ENCODE results near the gene ZNF418. TPM values are rescaled to one million over a fixed set of nuclear protein-coding genes. Genes with fewer than 3 reads are reported as not detected.
"Not testable (repeated sequence)": the region's sequence is repeated elsewhere in the genome, so short reads cannot be mapped to it uniquely, and the experiment has no call there.

The ZNF418 gene
- total and polyA plus RNA-seq, 5 donors, result 9.7 to 16.7 (median 12.2) TPM

GRCh38 chr19:57946316-57946715, 11.1 kb upstream of the ZNF418 start:
- no peak for ATAC-seq
- intact Hi-C loops (cut with DNase I), result no loop called here
- peak overlapping the region; percentile 83 for H3K4me3 ChIP-seq (ENCODE audit: low read length)
- H3K27me3 ChIP-seq (ENCODE audit: control insufficient read depth, insufficient read depth), result no peaks in the 10 kb centered on the region
- H3K27ac ChIP-seq (ENCODE audit: low read length), result no peak overlapping the region
- DNase-seq, result no peak
- WGBS, result 69% methylated on average over 2 of the region's 2 CpGs
- H3K9me3 ChIP-seq (ENCODE audit: control insufficient read depth, low read length), result peaks cover 14% of the 10 kb centered on the region
- H3K4me1 ChIP-seq (ENCODE audit: control insufficient read depth, insufficient read depth, low read length), result peaks cover 7% of the 10 kb centered on the region

- Histone ChIP-seq H3K27me3 (ENCODE audit: control insufficient read depth, insufficient read depth) (no peaks in the 10 kb centered on the region), H3K27ac (ENCODE audit: low read length) (no peak overlapping the region), H3K4me3 (ENCODE audit: low read length) (no peak overlapping the region), H3K9me3 (ENCODE audit: control insufficient read depth, low read length) (peaks cover 16% of the 10 kb centered on the region), H3K4me1 (ENCODE audit: control insufficient read depth, insufficient read depth, low read length) (peaks cover 3% of the 10 kb centered on the region)
- ATAC-seq, result no peak
- no peak for DNase-seq
- intact Hi-C loops (cut with DNase I), result no loop called here
- WGBS, result 98% methylated on average over 3 of the region's 3 CpGs
These were observed 6.4 kb upstream of the ZNF418 start for GRCh38 chr19:57941593-57941992.

- no peaks in the 10 kb centered on the region for H3K9me3 ChIP-seq (ENCODE audit: control insufficient read depth, low read length)
- 84% methylated on average over 12 of the region's 12 CpGs for WGBS
- H3K27ac ChIP-seq (ENCODE audit: low read length), result no peak overlapping the region
- H3K27me3 ChIP-seq (ENCODE audit: control insufficient read depth, insufficient read depth), result no peaks in the 10 kb centered on the region
- intact Hi-C loops (cut with DNase I), result no loop called here
- H3K4me3 ChIP-seq (ENCODE audit: low read length), result no peak overlapping the region
- no peak for DNase-seq
- no peaks in the 10 kb centered on the region for H3K4me1 ChIP-seq (ENCODE audit: control insufficient read depth, insufficient read depth, low read length)
- ATAC-seq, result no peak
These were observed 529 bp upstream of the ZNF418 start for GRCh38 chr19:57935731-57936130.

- H3K9me3 ChIP-seq (ENCODE audit: control insufficient read depth, low read length), result peaks cover 12% of the 10 kb centered on the region
- no peaks in the 10 kb centered on the region for H3K27me3 ChIP-seq (ENCODE audit: control insufficient read depth, insufficient read depth)
- H3K4me3 ChIP-seq (ENCODE audit: low read length), result no peak overlapping the region
- no peaks in the 10 kb centered on the region for H3K4me1 ChIP-seq (ENCODE audit: control insufficient read depth, insufficient read depth, low read length)
- intact Hi-C loops (cut with DNase I), result no loop called here
- no peak for ATAC-seq
- no peak for DNase-seq
- H3K27ac ChIP-seq (ENCODE audit: low read length), result no peak overlapping the region
- WGBS, result 97% methylated on average over 4 of the region's 4 CpGs
These were observed 7.6 kb downstream of the ZNF418 start for GRCh38 chr19:57927587-57927986.

GRCh38 chr19:57916168-57916995, 18.8 kb downstream of the ZNF418 start, which contains the start of gene ZNF417:
TSS of gene ZNF417 (minus strand) at chr19:57916592. CDS start at chr19:57916411, 181 bp downstream.
- intact Hi-C loops (cut with DNase I); H3K27me3 ChIP-seq (ENCODE audit: control insufficient read depth, insufficient read depth); H3K4me1 ChIP-seq (ENCODE audit: control insufficient read depth, insufficient read depth, low read length); H3K9me3 ChIP-seq (ENCODE audit: control insufficient read depth, low read length): not testable (repeated sequence)
- WGBS, result under 1% methylated on average over 51 of the region's 51 CpGs
- peak; percentile 85 to 92 (median 90) for DNase-seq
- peak within 1 kb of the TSS; percentile 61 for H3K4me3 ChIP-seq (ENCODE audit: low read length)
- peak; percentile 99 for ATAC-seq
- H3K27ac ChIP-seq (ENCODE audit: low read length), result peak within 1 kb of the TSS; percentile 50

- ATAC-seq, result no peak
- WGBS, result 85% methylated on average over 3 of the region's 3 CpGs
- intact Hi-C loops (cut with DNase I), result no loop called here
- Histone ChIP-seq H3K9me3 (ENCODE audit: control insufficient read depth, low read length) (no peaks in the 10 kb centered on the region), H3K4me1 (ENCODE audit: control insufficient read depth, insufficient read depth, low read length) (peaks cover 10% of the 10 kb centered on the region), H3K27me3 (ENCODE audit: control insufficient read depth, insufficient read depth) (no peaks in the 10 kb centered on the region), H3K27ac (ENCODE audit: low read length) (no peak overlapping the region), H3K4me3 (ENCODE audit: low read length) (no peak overlapping the region)
- no peak for DNase-seq
These were observed 20.7 kb downstream of the ZNF418 start for GRCh38 chr19:57914531-57914930.

GRCh38 chr19:57907394-57907793, 27.8 kb downstream of the ZNF418 start:
- DNase-seq, result no peak
- no peaks in the 10 kb centered on the region for H3K27me3 ChIP-seq (ENCODE audit: control insufficient read depth, insufficient read depth)
- 43% methylated on average over 3 of the region's 3 CpGs for WGBS
- no peaks in the 10 kb centered on the region for H3K9me3 ChIP-seq (ENCODE audit: control insufficient read depth, low read length)
- no peak overlapping the region for H3K4me3 ChIP-seq (ENCODE audit: low read length)
- no peak overlapping the region for H3K27ac ChIP-seq (ENCODE audit: low read length)
- no peak for ATAC-seq
- intact Hi-C loops (cut with DNase I), result no loop called here
- peaks cover 3% of the 10 kb centered on the region for H3K4me1 ChIP-seq (ENCODE audit: control insufficient read depth, insufficient read depth, low read length)

GRCh38 chr19:57905258-57905657, 29.9 kb downstream of the ZNF418 start:
- H3K27ac ChIP-seq (ENCODE audit: low read length), result no peak overlapping the region
- no peaks in the 10 kb centered on the region for H3K9me3 ChIP-seq (ENCODE audit: control insufficient read depth, low read length)
- DNase-seq (no peak), ATAC-seq (no peak)
- no peak overlapping the region for H3K4me3 ChIP-seq (ENCODE audit: low read length)
- intact Hi-C loops (cut with DNase I), result no loop called here
- no peaks in the 10 kb centered on the region for H3K27me3 ChIP-seq (ENCODE audit: control insufficient read depth, insufficient read depth)
- WGBS, result 91% methylated on average over 6 of the region's 6 CpGs
- no peaks in the 10 kb centered on the region for H3K4me1 ChIP-seq (ENCODE audit: control insufficient read depth, insufficient read depth, low read length)

- intact Hi-C loops (cut with DNase I), result no loop called here
- Histone ChIP-seq H3K27me3 (ENCODE audit: control insufficient read depth, insufficient read depth) (no peaks in the 10 kb centered on the region), H3K9me3 (ENCODE audit: control insufficient read depth, low read length) (no peaks in the 10 kb centered on the region), H3K27ac (ENCODE audit: low read length) (no peak overlapping the region), H3K4me3 (ENCODE audit: low read length) (no peak overlapping the region), H3K4me1 (ENCODE audit: control insufficient read depth, insufficient read depth, low read length) (no peaks in the 10 kb centered on the region)
- no peak for DNase-seq
- no peak for ATAC-seq
- WGBS, result 52% methylated on average over 7 of the region's 7 CpGs
These were observed 31.5 kb downstream of the ZNF418 start for GRCh38 chr19:57903618-57904184.

GRCh38 chr19:57900311-57900710, 34.9 kb downstream of the ZNF418 start:
- Histone ChIP-seq H3K9me3 (ENCODE audit: control insufficient read depth, low read length) (no peaks in the 10 kb centered on the region), H3K4me3 (ENCODE audit: low read length) (no peak overlapping the region), H3K4me1 (ENCODE audit: control insufficient read depth, insufficient read depth, low read length) (no peaks in the 10 kb centered on the region), H3K27me3 (ENCODE audit: control insufficient read depth, insufficient read depth) (no peaks in the 10 kb centered on the region), H3K27ac (ENCODE audit: low read length) (no peak overlapping the region)
- 61% methylated on average over 5 of the region's 5 CpGs for WGBS
- intact Hi-C loops (cut with DNase I), result no loop called here
- ATAC-seq (no peak), DNase-seq (no peak)

GRCh38 chr19:57890706-57891105, 44.5 kb downstream of the ZNF418 start:
- H3K4me1 ChIP-seq (ENCODE audit: control insufficient read depth, insufficient read depth, low read length); H3K27me3 ChIP-seq (ENCODE audit: control insufficient read depth, insufficient read depth); ATAC-seq; DNase-seq; H3K27ac ChIP-seq (ENCODE audit: low read length); H3K9me3 ChIP-seq (ENCODE audit: control insufficient read depth, low read length); H3K4me3 ChIP-seq (ENCODE audit: low read length); intact Hi-C loops (cut with DNase I): not testable (repeated sequence)
- WGBS, result 29% methylated on average over 3 of the region's 3 CpGs
